ENCODE measurements around the gene IGLL1.
"Not testable (repeated sequence)": the region's sequence is repeated elsewhere in the genome, so short reads cannot be mapped to it uniquely, and the experiment has no call there.

The IGLL1 gene

DNA sequence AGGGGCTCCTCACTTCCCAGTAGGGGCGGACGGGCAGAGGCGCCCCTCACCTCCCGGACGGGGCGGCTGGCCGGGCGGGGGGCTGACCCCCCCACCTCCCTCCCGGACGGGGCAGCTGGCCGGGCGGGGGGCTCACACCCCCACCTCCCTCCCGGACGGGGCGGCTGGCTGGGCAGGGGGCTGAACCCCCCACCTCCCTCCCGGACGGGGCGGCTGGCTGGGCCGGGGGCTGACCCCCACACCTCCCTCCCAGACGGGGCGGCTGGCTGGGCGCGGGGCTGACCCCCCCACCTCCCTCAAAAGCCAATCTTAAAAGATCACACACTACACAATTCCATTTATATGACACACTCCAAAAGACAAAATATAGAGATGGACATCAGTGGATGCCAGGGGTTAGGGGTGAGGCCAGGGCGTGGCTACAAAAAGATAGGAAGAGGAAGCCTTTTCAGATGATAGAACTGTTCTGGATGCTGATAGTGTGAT, 19.0 kb downstream of the IGLL1 start:
- DNase-seq = not testable (repeated sequence)

GRCh38 chr22:23560215-23560614, 19.9 kb downstream of the IGLL1 start:
- DNase-seq = not testable (repeated sequence)

DNA sequence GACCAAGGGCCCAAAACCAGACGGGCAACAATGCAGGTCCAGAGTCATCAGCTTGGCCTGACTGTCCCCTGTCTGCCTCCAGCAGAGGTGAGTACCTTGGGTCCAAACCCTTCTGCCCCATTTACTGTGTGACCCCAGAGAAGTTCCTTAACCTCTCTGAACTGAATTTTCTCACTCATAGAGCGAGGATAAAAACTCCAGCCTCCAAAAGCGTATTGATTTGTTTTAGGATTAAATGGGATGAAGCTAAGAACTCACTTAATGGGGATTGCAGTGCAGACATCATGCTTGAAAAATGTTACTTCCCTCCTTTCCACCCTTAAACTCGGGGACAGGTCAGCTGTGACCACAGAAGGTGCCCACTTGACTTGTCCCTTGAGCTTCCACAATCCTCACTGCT, 22.6 kb downstream of the IGLL1 start:
- no peak for DNase-seq

GRCh38 chr22:23557036-23557435, 23.1 kb downstream of the IGLL1 start:
- DNase-seq = no peak

DNA sequence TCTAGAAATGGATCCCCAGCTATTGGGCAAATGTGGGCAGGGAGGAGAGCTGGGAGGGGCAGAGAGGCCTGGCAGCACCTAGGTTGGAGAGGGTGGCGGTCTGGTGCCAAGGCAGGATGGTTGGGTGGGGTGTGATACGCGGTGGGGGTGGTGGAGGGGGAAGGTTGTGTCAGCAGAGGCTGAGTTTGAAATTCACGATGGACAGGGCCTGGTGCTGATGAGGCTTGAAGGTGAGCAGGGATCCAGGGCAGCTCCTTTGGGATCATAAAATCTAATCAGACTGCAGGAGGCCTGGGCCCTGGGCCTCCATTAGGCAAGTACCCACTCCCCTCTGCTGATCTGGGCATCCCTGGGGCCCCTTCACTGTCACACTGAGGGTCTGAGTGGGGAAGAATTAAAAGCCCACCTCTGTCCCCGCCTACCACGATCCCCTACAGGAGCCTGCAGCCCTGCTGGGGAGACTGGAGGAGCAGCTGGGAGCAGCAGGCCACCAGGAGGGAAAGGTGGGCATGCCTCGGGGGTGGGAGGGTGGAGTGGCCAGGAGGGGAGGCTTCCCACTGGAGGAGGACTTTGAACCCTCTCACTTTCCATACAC, 24.0 kb downstream of the IGLL1 start:
- no peak for DNase-seq

DNA sequence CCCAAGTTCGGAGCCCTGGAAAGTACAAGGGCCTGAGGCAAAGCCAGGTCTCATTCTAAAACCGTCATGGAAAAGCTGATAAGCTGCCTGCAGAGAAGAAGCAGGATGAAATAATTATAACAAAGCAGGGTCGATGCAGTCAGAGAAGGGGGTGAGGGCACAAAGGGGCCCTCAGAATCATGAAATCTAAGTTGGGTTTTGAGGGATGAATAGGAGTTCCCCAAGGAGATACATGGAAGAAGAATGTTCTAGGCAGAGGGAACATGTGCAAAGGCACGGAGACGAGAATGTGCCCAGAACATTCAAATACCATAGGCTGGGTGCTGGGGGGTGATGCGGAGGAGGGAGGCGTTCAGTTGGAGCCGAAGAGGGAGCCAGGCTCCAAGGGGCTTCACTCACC, 25.0 kb downstream of the IGLL1 start:
- DNase-seq = no peak

GRCh38 chr22:23553924-23554870, 25.9 kb downstream of the IGLL1 start:
- DNase-seq = no peak

GRCh38 chr22:23553438-23553837, 26.7 kb downstream of the IGLL1 start:
- DNase-seq = no peak

DNA sequence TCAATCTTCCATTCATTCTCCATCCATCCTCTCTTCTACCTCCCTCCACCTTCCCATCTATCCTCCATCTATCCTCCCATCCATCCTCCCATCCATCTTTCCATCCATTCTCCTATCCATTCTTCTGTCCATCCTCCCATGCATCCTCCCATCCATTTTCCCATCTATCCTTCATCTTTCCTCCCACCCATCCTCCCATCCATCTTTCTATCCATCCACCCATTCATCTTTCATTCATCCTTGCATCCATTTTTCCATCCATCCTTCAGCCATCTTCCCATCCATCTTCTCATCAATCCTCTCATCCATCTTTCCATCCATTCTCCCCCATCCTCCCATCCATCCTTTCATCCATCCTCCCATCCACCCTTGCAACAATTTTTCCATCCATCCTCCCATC, 27.5 kb downstream of the IGLL1 start:
- DNase-seq = no peak

DNA sequence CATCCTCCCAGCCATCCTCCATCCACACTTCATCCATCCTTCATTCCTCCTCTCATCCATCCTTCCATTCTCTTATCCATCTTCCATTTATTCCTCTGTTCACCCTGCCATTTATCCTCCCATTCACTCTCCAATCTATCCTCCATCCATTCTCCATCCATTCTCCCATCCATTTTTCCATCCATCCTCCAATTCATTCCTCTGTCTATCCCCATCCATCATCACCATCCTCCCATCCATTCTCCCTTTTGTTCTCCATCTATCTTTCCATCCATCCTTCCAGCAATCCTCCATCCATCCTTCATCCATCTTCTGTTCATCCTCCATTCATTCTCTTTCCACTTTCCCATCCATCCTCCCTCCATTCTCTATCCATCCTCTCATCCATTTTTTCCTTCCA, 28.7 kb downstream of the IGLL1 start:
- no peak for DNase-seq

- no peak for DNase-seq
Observed at GRCh38 chr22:23550049-23550650, 29.9 kb downstream of the IGLL1 start.

- DNase-seq = no peak
Observed at GRCh38 chr22:23549198-23549595, 30.9 kb downstream of the IGLL1 start.

GRCh38 chr22:23548501-23549197, 31.4 kb downstream of the IGLL1 start:
- no peak for DNase-seq

DNA sequence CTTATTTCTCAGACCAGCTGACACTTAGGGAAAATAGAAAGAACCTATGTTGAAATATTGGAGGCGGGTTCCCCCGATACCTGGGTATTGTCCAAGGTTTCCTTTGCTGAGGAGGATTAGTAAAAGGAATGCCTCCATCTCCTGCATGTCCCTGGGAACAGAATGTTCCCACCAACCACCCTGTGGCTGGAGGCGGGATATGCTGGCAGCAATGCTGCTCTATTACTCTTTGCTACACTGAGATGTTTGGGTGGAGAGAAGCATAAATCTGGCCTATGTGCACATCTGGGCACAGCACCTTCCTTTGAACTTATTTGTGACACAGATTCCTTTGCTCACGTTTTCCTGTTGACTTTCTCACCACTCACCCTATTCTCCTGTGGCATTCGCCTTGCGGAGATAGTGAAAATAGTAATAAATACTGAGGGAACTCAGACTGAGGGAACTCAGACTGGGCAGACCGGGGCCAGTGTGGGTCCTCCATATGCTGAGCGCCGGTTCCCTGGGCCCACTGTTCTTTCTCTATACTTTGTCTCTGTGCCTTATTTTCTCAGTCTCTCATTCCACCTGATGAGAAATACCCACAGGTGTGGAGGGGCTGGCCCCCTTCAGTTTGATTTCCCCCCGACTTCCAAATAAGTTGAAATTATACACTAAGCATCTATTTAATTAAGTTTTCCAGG, 32.1 kb downstream of the IGLL1 start:
- no peak for DNase-seq

- DNase-seq = not testable (repeated sequence)
Observed at GRCh38 chr22:23547382-23547781, 32.7 kb downstream of the IGLL1 start.

DNA sequence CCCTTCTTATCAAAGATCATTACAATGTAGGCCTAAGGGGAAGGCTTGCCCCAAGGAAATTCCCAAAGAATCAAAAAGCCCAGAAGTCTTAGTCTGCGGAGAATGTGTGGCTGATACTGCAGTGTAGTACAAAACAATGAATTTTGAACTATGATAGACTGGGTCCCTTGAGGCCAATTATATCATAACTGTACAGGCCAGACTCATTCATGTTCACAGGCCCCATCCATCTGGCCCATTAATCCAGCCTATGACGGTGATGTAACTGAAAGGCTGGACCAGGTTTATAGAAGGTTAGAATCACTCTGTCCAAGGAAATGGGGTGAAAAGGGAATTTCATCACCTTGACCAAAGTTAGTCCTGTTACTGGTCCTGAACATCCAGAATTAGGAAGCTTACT, 35.2 kb downstream of the IGLL1 start:
- no peak for DNase-seq

- DNase-seq = not testable (repeated sequence)
Observed at GRCh38 chr22:23543506-23544000, 36.5 kb downstream of the IGLL1 start.

- DNase-seq = no peak
Observed at GRCh38 chr22:23542933-23543332, 37.2 kb downstream of the IGLL1 start.

DNA sequence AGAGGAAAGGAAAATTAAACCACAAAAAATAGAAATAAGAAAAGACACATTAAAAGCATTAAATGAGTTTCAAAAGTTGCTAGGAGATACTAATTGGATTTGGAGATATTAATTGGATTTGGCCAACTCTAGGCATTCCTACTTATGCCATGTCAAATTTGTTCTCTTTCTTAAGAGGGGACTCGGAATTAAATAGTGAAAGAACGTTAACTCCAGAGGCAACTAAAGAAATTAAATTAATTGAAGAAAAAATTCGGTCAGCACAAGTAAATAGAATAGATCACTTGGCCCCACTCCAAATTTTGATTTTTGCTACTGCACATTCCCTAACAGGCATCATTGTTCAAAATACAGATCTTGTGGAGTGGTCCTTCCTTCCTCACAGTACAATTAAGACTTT, 37.7 kb downstream of the IGLL1 start:
- DNase-seq = not testable (repeated sequence)

GRCh38 chr22:23541849-23542281, 38.2 kb downstream of the IGLL1 start:
- peak in 3 of 4 experiments; percentile 30 to 35 (median 35) for DNase-seq

GRCh38 chr22:23540837-23541236, 39.3 kb downstream of the IGLL1 start:
- not testable (repeated sequence) for DNase-seq

DNA sequence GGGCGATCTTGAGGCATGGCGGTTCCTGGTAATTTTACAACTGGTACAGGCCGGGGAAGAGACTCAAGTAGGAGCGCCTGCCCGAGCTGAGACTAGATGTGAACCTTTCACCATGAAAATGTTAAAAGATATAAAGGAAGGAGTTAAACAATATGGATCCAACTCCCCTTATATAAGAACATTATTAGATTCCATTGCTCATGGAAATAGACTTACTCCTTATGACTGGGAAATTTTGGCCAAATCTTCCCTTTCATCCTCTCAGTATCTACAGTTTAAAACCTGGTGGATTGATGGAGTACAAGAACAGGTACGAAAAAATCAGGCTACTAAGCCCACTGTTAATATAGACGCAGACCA, 40.3 kb downstream of the IGLL1 start:
- DNase-seq = not testable (repeated sequence)

All from suppressor macrophage (primary cell).